Endothelial cell of umbilical vein (primary cell): Measurements from ENCODE around the gene HS3ST3B1. TPM values are rescaled to one million over a fixed set of nuclear protein-coding genes. Genes with fewer than 3 reads are reported as not detected.

Experiments used
- BruUV-seq: library from RNA; stranded (reverse); fragments of 400-500 nt; replicated peaks from 2 replicates; lab custom pipeline; 2021; lab: Mats Ljungman, UMichigan
- CTCF ChIA-PET: fragments of 300-600, 350-600 bp; sonication (Branson Sonifier 250); formaldehyde crosslinking; loops from one replicate; lab custom pipeline; 2021; ENCODE audit warnings: antibody characterized with exemption, inconsistent platforms; lab: Charles Lee
- POLR2A ChIA-PET: fragments of 300-600, 350-600 bp; sonication (Branson Sonifier 250); formaldehyde crosslinking; loops from one replicate; lab custom pipeline; 2021; ENCODE audit warnings: antibody characterized with exemption, inconsistent platforms; lab: Charles Lee
- DNase-seq: peaks from one replicate; pipeline ENCODE4 v3.0.0-alpha.2; 2011; ENCODE audit warnings: low read depth, low spot score
- FAIRE-seq: peaks from 2 replicates; lab custom pipeline; 2011; peaks lifted over from hg19 to GRCh38; lab: Jason Lieb, UNC
- H2AFZ ChIP-seq: 2 replicates; pipeline ENCODE4 v1.6.0; 2012; ENCODE audit warnings: low read depth, low read length, control low read depth, inconsistent platforms
- H3K27ac ChIP-seq: 2 replicates; pipeline ENCODE4 v1.5.1; 2011; ENCODE audit warnings: low read depth, mild to moderate bottlenecking, control low read depth, low read length, moderate library complexity; ENCODE audit not compliant: insufficient read depth
- H3K27me3 ChIP-seq, 2 experiments: 2 replicates each; pipeline versions ENCODE4 v1.6.0 to v1.6.1; 2011; ENCODE audit warnings: low read length in 2 of 2, mixed read lengths in 1 of 2; ENCODE audit not compliant: control insufficient read depth in 2 of 2, insufficient read depth in 2 of 2
- H3K36me3 ChIP-seq, 2 experiments: 2 replicates in 1 of 2; 3 replicates in 1 of 2; pipeline ENCODE4 v1.5.1; 2011; ENCODE audit warnings: low read length in 2 of 2, mild to moderate bottlenecking in 1 of 2, moderate library complexity in 1 of 2; ENCODE audit not compliant: control insufficient read depth in 2 of 2, insufficient read depth in 2 of 2; ENCODE audit errors: extremely low read depth in 1 of 2
- H3K4me1 ChIP-seq: 3 replicates; pipeline ENCODE4 v1.5.1; 2011; ENCODE audit warnings: mild to moderate bottlenecking, low read length; ENCODE audit not compliant: control insufficient read depth, insufficient read depth; ENCODE audit errors: extremely low read depth
- H3K4me2 ChIP-seq: 2 replicates; pipeline ENCODE4 v1.6.1; 2011; ENCODE audit warnings: low read length, control low read depth, mixed read lengths; ENCODE audit not compliant: insufficient read depth
- H3K4me3 ChIP-seq, 3 experiments: fragments of 200-600 bp in 1 of 3; sonication (generic), shearing (Covaris generic) in 1 of 3; replicated peaks in 1 of 3; 2 replicates each; pipeline ENCODE4 v1.5.1; 2011 to 2016; ENCODE audit warnings: control low read depth in 3 of 3, low read length in 3 of 3, mild to moderate bottlenecking in 2 of 3, inconsistent platforms in 1 of 3, low read depth in 1 of 3, moderate library complexity in 1 of 3; ENCODE audit not compliant: insufficient read depth in 1 of 3
- H3K79me2 ChIP-seq: 2 replicates; pipeline ENCODE4 v1.6.0; 2012; ENCODE audit warnings: low read length, inconsistent platforms; ENCODE audit not compliant: control insufficient read depth, insufficient read depth
- H3K9ac ChIP-seq: replicated peaks from 2 replicates; pipeline ENCODE3; 2011; ENCODE audit warnings: low read length, control low read depth; ENCODE audit not compliant: insufficient read depth; ENCODE audit errors: extremely low read depth
- H3K9me1 ChIP-seq: replicated peaks from 3 replicates; pipeline ENCODE4 v1.6.0; 2011; ENCODE audit warnings: mild to moderate bottlenecking, low read length; ENCODE audit not compliant: control insufficient read depth, insufficient read depth; ENCODE audit errors: extremely low read depth
- H3K9me3 ChIP-seq: replicated peaks from 2 replicates; pipeline ENCODE4 v1.5.1; 2012; ENCODE audit warnings: low read length, inconsistent platforms; ENCODE audit not compliant: control insufficient read depth, insufficient read depth
- H4K20me1 ChIP-seq: replicated peaks from 2 replicates; pipeline ENCODE3; 2011; ENCODE audit warnings: mild to moderate bottlenecking, low read length; ENCODE audit not compliant: control insufficient read depth, insufficient read depth; ENCODE audit errors: extremely low read depth
- EZH2 ChIP-seq: IDR thresholded peaks from 2 replicates; pipeline ENCODE4 v1.6.1; 2012; ENCODE audit warnings: borderline replicate concordance, low read depth, mild to moderate bottlenecking, moderate library complexity, low read length, inconsistent platforms; ENCODE audit not compliant: severe bottlenecking
- FOS ChIP-seq: IDR thresholded peaks from 2 replicates; pipeline ENCODE4 v1.6.1; 2011; ENCODE audit warnings: mild to moderate bottlenecking, low read length, moderate library complexity, borderline replicate concordance; ENCODE audit not compliant: insufficient read depth
- GATA2 ChIP-seq: IDR thresholded peaks from 2 replicates; pipeline ENCODE4 v1.7.0; 2011; ENCODE audit warnings: low read depth, mild to moderate bottlenecking, moderate library complexity, mixed read lengths, low read length; ENCODE audit not compliant: insufficient read length, insufficient read depth
- JUN ChIP-seq: IDR thresholded peaks from 2 replicates; pipeline ENCODE4 v1.6.1; 2011; ENCODE audit warnings: borderline replicate concordance, low read depth; ENCODE audit not compliant: insufficient read length, insufficient read depth
- MYC ChIP-seq: IDR thresholded peaks from one replicate; pipeline ENCODE4 v1.6.1; 2011; ENCODE audit warnings: mild to moderate bottlenecking, low read depth, low read length
- POLR2A ChIP-seq: IDR thresholded peaks from 2 replicates; pipeline ENCODE4 v1.6.1; 2012; ENCODE audit warnings: low read depth, mild to moderate bottlenecking, control low read depth, low read length
- POLR2AphosphoS5 ChIP-seq: IDR thresholded peaks from 2 replicates; pipeline ENCODE4 v1.6.1; 2012; ENCODE audit warnings: low read depth, mild to moderate bottlenecking, control low read depth, low read length, moderate library complexity; ENCODE audit not compliant: insufficient read depth
- dilution Hi-C: fragments of 300-500 bp; cut with MboI; formaldehyde crosslinking; loops from one replicate; pipeline ENCODE4 v1.15.0; 2019; ENCODE audit warnings: low sequenced_read_pairs; ENCODE audit not compliant: extremely low pct_ligation_motif_present
- intact Hi-C: fragments of 100-400 bp; cut with micrococcal nuclease; formaldehyde crosslinking; loops from one replicate; pipeline ENCODE4 v1.10.0; 2022
- polyA plus RNA-seq, 4 experiments: library from polyadenylated mRNA; depleted of rRNA in 3 of 4; stranded (reverse) in 3 of 4; unstranded in 1 of 4; fragments of >200 nt; gene quantifications; 2 replicates each; pipeline versions ENCODE4 v1.2.1 to v1.2.3, GENCODE V29; 2011 to 2012; ENCODE audit warnings: missing spikeins in 1 of 4
- total RNA-seq: library from RNA; stranded (reverse); gene quantifications from 2 replicates; pipeline ENCODE4 v1.2.3, GENCODE V29; 2021
- TF ChIP-seq, protein P1 (sequence below), 2 donors: IDR thresholded peaks; 1 replicate in 1 of 2; 2 replicates in 1 of 2; pipeline ENCODE4 v1.5.1; 2011; ENCODE audit warnings: low read length in 2 of 2, mild to moderate bottlenecking in 2 of 2, moderate library complexity in 2 of 2, control low read depth in 1 of 2, inconsistent platforms in 1 of 2, low read depth in 1 of 2; ENCODE audit not compliant: insufficient read depth in 1 of 2; ENCODE audit errors: extremely low read depth in 1 of 2
- TF ChIP-seq, protein P2 (sequence below): IDR thresholded peaks from 2 replicates; pipeline ENCODE4 v1.6.1; 2011; ENCODE audit not compliant: insufficient read depth, insufficient read length

Gene HS3ST3B1
- total and polyA plus RNA-seq, 2 donors (not counting 3 experiments of a cell fraction or from before 2014, with no cell fraction given), result not detected

DNA sequence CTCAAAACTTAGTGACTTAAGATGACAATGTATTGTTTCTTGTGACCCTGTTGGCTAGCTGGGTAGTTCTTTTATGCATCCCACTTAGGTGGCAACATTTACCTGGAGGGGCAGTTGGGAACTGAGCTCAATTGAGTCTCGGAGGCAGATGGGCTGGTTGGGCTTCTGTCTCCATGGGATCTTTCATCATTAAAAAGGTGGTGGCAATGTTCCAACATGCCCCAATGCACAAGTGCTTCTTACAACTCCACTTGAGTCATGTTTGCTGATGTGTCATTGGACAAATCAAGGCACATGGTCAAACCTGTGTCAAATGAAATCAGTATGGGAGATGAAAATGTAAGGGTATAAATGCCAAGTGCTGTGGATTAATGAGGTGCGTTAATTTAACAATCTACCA lies 11.7 kb upstream of the HS3ST3B1 start:
- H4K20me1 ChIP-seq, result no peaks in the 10 kb centered on the region
- no peak overlapping the region for H3K4me3 ChIP-seq
- no peaks in the 10 kb centered on the region for H3K27me3 ChIP-seq
- dilution Hi-C loops (no loop called here), intact Hi-C loops (no loop called here)
- no TSS peak for BruUV-seq
- no peak for FAIRE-seq
- no peaks in the 10 kb centered on the region for H3K9me1 ChIP-seq
- H3K4me1 ChIP-seq, result no peaks in the 10 kb centered on the region
- no peaks in the 10 kb centered on the region for H3K79me2 ChIP-seq
- H3K27ac ChIP-seq, result no peak overlapping the region
- no peak overlapping the region for H3K4me2 ChIP-seq
- no peak overlapping the region for H2AFZ ChIP-seq
- ChIA-PET POLR2A (no interaction called here), CTCF (no interaction called here)
- no peaks in the 10 kb centered on the region for H3K36me3 ChIP-seq
- no peak overlapping the region for H3K9ac ChIP-seq
- DNase-seq, result no peak
- no peaks in the 10 kb centered on the region for H3K9me3 ChIP-seq
- no peak for TF ChIP-seq POLR2A
- TF ChIP-seq JUN, result no peak
- TF ChIP-seq POLR2AphosphoS5, result no peak
- TF ChIP-seq, protein P1, sequence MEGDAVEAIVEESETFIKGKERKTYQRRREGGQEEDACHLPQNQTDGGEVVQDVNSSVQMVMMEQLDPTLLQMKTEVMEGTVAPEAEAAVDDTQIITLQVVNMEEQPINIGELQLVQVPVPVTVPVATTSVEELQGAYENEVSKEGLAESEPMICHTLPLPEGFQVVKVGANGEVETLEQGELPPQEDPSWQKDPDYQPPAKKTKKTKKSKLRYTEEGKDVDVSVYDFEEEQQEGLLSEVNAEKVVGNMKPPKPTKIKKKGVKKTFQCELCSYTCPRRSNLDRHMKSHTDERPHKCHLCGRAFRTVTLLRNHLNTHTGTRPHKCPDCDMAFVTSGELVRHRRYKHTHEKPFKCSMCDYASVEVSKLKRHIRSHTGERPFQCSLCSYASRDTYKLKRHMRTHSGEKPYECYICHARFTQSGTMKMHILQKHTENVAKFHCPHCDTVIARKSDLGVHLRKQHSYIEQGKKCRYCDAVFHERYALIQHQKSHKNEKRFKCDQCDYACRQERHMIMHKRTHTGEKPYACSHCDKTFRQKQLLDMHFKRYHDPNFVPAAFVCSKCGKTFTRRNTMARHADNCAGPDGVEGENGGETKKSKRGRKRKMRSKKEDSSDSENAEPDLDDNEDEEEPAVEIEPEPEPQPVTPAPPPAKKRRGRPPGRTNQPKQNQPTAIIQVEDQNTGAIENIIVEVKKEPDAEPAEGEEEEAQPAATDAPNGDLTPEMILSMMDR (IDR thresholded peaks at IDR 0.05; ENCODE audit: extremely low read depth in 1 of 2, insufficient read depth in 1 of 2, low read depth in 1 of 2, low read length in 2 of 2), result no peak
- no peak for TF ChIP-seq MYC
- TF ChIP-seq, protein P2, sequence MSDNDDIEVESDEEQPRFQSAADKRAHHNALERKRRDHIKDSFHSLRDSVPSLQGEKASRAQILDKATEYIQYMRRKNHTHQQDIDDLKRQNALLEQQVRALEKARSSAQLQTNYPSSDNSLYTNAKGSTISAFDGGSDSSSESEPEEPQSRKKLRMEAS, result no peak
- no peak for TF ChIP-seq GATA2
- TF ChIP-seq FOS, result no peak
- TF ChIP-seq EZH2, result no peak
